C4-2B (cell line): ENCODE measurements around the gene LRSAM1.

ENCODE experiments used
- CTCF ChIP-seq: fragments of 450-650 bp; conservative IDR thresholded peaks from 2 replicates; pipeline ENCODE4 v1.5.1; 2017; ENCODE audit warnings: mild to moderate bottlenecking
- ZFX ChIP-seq: fragments of 450-650 bp; IDR thresholded peaks from 2 replicates; pipeline ENCODE4 v1.6.1; 2017

DNA sequence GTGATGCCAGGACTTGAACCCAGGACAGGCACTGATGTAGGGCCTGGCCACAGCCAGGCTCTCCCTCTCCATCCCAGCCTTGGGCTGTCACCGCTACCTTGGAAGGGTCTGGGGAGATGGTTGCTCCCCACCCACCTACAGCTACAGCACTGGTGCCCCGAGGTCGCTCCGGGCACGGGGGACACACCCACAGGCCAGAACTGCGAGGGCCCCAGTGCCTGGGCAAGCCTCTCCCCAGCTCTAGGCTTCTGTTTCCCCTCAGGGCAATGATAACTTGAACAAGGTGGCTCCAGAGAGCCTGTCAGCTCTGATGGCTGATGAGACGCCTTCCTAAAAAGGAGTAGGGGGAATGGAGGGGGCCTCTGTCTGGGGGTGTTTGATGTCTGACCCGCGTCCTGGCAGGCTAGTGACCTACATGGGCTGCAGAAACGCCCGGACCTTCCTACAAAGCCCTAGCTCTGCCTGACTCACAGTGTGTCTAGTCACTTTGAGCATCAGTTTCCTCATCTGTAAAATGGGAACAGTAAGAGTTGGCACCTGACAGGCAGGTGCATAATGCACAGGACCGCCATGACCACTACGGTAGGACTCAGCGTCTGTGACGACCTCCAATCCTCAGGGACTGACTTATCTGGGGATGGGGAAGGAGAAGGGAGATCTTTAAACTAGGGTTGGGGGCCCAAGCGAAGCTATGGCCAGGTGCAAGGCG, 76.4 kb downstream of the LRSAM1 start:
- TF ChIP-seq CTCF (no peak), ZFX (no peak)
